Liver (tissue), 9 donors: ENCODE results near the gene TMEM139. TPM values are rescaled to one million over a fixed set of nuclear protein-coding genes. Genes with fewer than 3 reads are reported as not detected.

Source experiments
- DNase-seq: peaks from one replicate; pipeline ENCODE4 v3.0.0-alpha.2; 2017; ENCODE audit warnings: low spot score
- H3K27ac ChIP-seq, 2 donors: one replicate each; pipeline ENCODE4 v1.7.0; 2013; ENCODE audit warnings: inconsistent platforms in 2 of 2, low read length in 2 of 2, control low read depth in 1 of 2, low read depth in 1 of 2, mild to moderate bottlenecking in 1 of 2
- H3K27me3 ChIP-seq, 4 donors: one replicate each; pipeline versions ENCODE4 v1.6.1 to v1.7.0; 2013; ENCODE audit warnings: low read length in 3 of 4, inconsistent platforms in 1 of 4, mild to moderate bottlenecking in 1 of 4, moderate library complexity in 1 of 4; ENCODE audit not compliant: control insufficient read depth in 4 of 4, insufficient read depth in 4 of 4
- H3K36me3 ChIP-seq, 4 donors: one replicate each; pipeline versions ENCODE4 v1.6.1 to v1.7.0; 2013; ENCODE audit warnings: low read length in 3 of 4, mild to moderate bottlenecking in 3 of 4, low read depth in 1 of 4, moderate library complexity in 1 of 4; ENCODE audit not compliant: control insufficient read depth in 4 of 4, insufficient read depth in 3 of 4
- H3K4me1 ChIP-seq, 4 donors: one replicate each; pipeline versions ENCODE4 v1.6.1 to v1.7.0; 2013; ENCODE audit warnings: low read length in 3 of 4, mild to moderate bottlenecking in 3 of 4, moderate library complexity in 1 of 4; ENCODE audit not compliant: control insufficient read depth in 4 of 4, insufficient read depth in 4 of 4
- H3K4me3 ChIP-seq, 3 donors: one replicate each; pipeline versions ENCODE4 v1.6.1 to v1.7.0; 2013; ENCODE audit warnings: low read length in 3 of 3, control low read depth in 1 of 3, low read depth in 1 of 3, mild to moderate bottlenecking in 1 of 3
- H3K9ac ChIP-seq, 2 donors: one replicate each; pipeline ENCODE4 v1.7.0; 2013; ENCODE audit warnings: low read length in 2 of 2, mild to moderate bottlenecking in 2 of 2, moderate library complexity in 2 of 2, control low read depth in 1 of 2, low read depth in 1 of 2
- H3K9me3 ChIP-seq, 4 donors: one replicate each; pipeline versions ENCODE4 v1.6.1 to v1.7.0; 2013; ENCODE audit warnings: low read length in 3 of 4; ENCODE audit not compliant: control insufficient read depth in 4 of 4
- FOXA1 ChIP-seq: IDR thresholded peaks from 2 replicates; pipeline ENCODE4 v1.6.1; 2016; ENCODE audit warnings: antibody characterized with exemption
- FOXA2 ChIP-seq: IDR thresholded peaks from 2 replicates; pipeline ENCODE4 v1.6.1; 2016; ENCODE audit warnings: antibody characterized with exemption
- GABPA ChIP-seq, 2 donors: IDR thresholded peaks in 1 of 2; conservative IDR thresholded peaks in 1 of 2; 2 replicates each; pipeline ENCODE4 v1.6.1; 2016; ENCODE audit warnings: antibody characterized with exemption in 2 of 2, mild to moderate bottlenecking in 1 of 2, moderate library complexity in 1 of 2
- HNF4A ChIP-seq, 2 donors: conservative IDR thresholded peaks; 2 replicates each; pipeline ENCODE4 v1.6.1; 2016; ENCODE audit warnings: antibody characterized with exemption in 2 of 2, mild to moderate bottlenecking in 2 of 2
- JUND ChIP-seq, 2 donors: IDR thresholded peaks; 2 replicates each; pipeline ENCODE4 v1.6.1; 2016; ENCODE audit warnings: antibody characterized with exemption in 2 of 2
- NR2F2 ChIP-seq: IDR thresholded peaks from 2 replicates; pipeline ENCODE4 v1.6.1; 2016; ENCODE audit warnings: antibody characterized with exemption
- RAD21 ChIP-seq, 2 donors: IDR thresholded peaks; 2 replicates each; pipeline ENCODE4 v1.6.1; 2016; ENCODE audit warnings: antibody characterized with exemption in 2 of 2, mild to moderate bottlenecking in 2 of 2
- RXRA ChIP-seq, 2 donors: IDR thresholded peaks; 2 replicates each; pipeline ENCODE4 v1.6.1; 2017 to 2018; ENCODE audit warnings: antibody characterized with exemption in 2 of 2, mild to moderate bottlenecking in 1 of 2
- TAF1 ChIP-seq: conservative IDR thresholded peaks from 2 replicates; pipeline ENCODE4 v1.6.1; 2016; ENCODE audit warnings: antibody characterized with exemption, mild to moderate bottlenecking
- YY1 ChIP-seq: IDR thresholded peaks from 2 replicates; pipeline ENCODE4 v1.6.1; 2016; ENCODE audit warnings: antibody characterized with exemption, mild to moderate bottlenecking
- WGBS: extraction: QIAGEN DNeasy Blood & Tissue Kit; methylation state at CpG from one replicate; pipeline ENCODE4 v1.1.7; 2013; 5-methylcytosine and 5-hydroxymethylcytosine counted together
- polyA plus RNA-seq, 2 donors: library from polyadenylated mRNA; stranded (reverse) in 1 of 2; unstranded in 1 of 2; fragments of 200-250 nt in 1 of 2; fragments of >200 nt in 1 of 2; fragmentation: Nextera tagmentation in 1 of 2; extraction: Ambion mirVana in 1 of 2; gene quantifications; one replicate each; pipeline versions ENCODE4 v1.2.1 to v1.2.3, GENCODE V29; 2013 to 2015
- total RNA-seq, 2 donors: library from RNA; depleted of rRNA; stranded (reverse); fragments of >200 nt; gene quantifications; one replicate each; pipeline ENCODE4 v1.2.3, GENCODE V29; 2014
- TF ChIP-seq, protein P1 (sequence below): IDR thresholded peaks from 2 replicates; pipeline ENCODE4 v1.6.1; 2016; ENCODE audit warnings: antibody characterized with exemption
- TF ChIP-seq, protein P2 (sequence below): fragments of 150-350 bp; IDR thresholded peaks from 2 replicates; pipeline ENCODE4 v1.5.1; 2017; ENCODE audit warnings: improper control_type of control experiment, low read depth, low read length; ENCODE audit not compliant: missing input control
- TF ChIP-seq, protein P3 (sequence below): IDR thresholded peaks from 2 replicates; pipeline ENCODE4 v1.6.1; 2016; ENCODE audit warnings: antibody characterized with exemption
- TF ChIP-seq, protein P4 (sequence below): IDR thresholded peaks from 2 replicates; pipeline ENCODE4 v1.6.1; 2016; ENCODE audit warnings: antibody characterized with exemption, mild to moderate bottlenecking
- TF ChIP-seq, protein P5 (sequence below): IDR thresholded peaks from 2 replicates; pipeline ENCODE4 v1.6.1; 2016; ENCODE audit warnings: antibody characterized with exemption
- donor health status: healthy.
- donor health status: healthy.
- donor health status: healthy.
- donor health status: healthy.
- donor health status: healthy.

Gene TMEM139
- total and polyA plus RNA-seq, 4 donors, result 3.0 to 8.6 (median 5.5) TPM

DNA sequence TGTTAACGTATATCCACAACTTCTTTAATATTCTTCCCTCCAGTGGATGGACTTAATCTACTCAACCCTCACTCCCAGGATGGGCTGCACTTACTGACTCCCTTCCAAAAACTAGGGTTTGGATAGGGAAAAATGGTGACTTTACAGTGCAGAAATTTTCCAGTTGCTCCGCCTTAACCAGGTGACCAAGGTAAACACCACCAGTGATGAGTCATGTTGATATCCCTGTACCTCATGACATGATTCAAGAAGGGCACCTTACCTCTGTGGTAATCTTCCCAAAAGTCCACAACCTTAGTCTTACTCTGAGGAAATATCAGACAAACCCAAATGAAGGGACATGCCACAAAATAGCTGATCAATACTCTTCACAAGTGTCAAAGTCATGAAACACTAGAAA lies 25.0 kb upstream of the TMEM139 start:
- Histone ChIP-seq H3K27me3 (no peaks in the 10 kb centered on the region), H3K27ac (peak overlapping the region in 1 of 2 donors; percentile 39), H3K9ac (no peak overlapping the region), H3K4me3 (no peak overlapping the region), H3K36me3 (no peaks in the 10 kb centered on the region), H3K4me1 (peaks cover 5 to 13% (median 10%) of the 10 kb centered on the region in 4 donors), H3K9me3 (no peaks in the 10 kb centered on the region)
- WGBS, result 85% methylated on average over 2 of the region's 2 CpGs
- TF ChIP-seq NR2F2 (no peak), RXRA (IDR thresholded peaks at IDR 0.05) (peak in 1 of 2 donors; percentile 54), FOXA2 (peak; percentile 89), FOXA1 (peak; percentile 88), RAD21 (IDR thresholded peaks at IDR 0.05) (no peak), YY1 (peak; percentile 55), HNF4A (conservative IDR thresholded peaks at IDR 0.05) (peak; percentile 29 to 74), GABPA (IDR thresholded peaks at IDR 0.05 in 1 of 2, conservative IDR thresholded peaks at IDR 0.05 in 1 of 2) (no peak), JUND (IDR thresholded peaks at IDR 0.05) (peak; percentile 74 to 90)
- TF ChIP-seq, protein P1, sequence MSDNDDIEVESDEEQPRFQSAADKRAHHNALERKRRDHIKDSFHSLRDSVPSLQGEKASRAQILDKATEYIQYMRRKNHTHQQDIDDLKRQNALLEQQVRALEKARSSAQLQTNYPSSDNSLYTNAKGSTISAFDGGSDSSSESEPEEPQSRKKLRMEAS, result peak; percentile 32
- TF ChIP-seq, protein P2, sequence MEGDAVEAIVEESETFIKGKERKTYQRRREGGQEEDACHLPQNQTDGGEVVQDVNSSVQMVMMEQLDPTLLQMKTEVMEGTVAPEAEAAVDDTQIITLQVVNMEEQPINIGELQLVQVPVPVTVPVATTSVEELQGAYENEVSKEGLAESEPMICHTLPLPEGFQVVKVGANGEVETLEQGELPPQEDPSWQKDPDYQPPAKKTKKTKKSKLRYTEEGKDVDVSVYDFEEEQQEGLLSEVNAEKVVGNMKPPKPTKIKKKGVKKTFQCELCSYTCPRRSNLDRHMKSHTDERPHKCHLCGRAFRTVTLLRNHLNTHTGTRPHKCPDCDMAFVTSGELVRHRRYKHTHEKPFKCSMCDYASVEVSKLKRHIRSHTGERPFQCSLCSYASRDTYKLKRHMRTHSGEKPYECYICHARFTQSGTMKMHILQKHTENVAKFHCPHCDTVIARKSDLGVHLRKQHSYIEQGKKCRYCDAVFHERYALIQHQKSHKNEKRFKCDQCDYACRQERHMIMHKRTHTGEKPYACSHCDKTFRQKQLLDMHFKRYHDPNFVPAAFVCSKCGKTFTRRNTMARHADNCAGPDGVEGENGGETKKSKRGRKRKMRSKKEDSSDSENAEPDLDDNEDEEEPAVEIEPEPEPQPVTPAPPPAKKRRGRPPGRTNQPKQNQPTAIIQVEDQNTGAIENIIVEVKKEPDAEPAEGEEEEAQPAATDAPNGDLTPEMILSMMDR, result no peak
- TF ChIP-seq, protein P3, sequence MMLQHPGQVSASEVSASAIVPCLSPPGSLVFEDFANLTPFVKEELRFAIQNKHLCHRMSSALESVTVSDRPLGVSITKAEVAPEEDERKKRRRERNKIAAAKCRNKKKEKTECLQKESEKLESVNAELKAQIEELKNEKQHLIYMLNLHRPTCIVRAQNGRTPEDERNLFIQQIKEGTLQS, result peak; percentile 52
- TF ChIP-seq, protein P4, sequence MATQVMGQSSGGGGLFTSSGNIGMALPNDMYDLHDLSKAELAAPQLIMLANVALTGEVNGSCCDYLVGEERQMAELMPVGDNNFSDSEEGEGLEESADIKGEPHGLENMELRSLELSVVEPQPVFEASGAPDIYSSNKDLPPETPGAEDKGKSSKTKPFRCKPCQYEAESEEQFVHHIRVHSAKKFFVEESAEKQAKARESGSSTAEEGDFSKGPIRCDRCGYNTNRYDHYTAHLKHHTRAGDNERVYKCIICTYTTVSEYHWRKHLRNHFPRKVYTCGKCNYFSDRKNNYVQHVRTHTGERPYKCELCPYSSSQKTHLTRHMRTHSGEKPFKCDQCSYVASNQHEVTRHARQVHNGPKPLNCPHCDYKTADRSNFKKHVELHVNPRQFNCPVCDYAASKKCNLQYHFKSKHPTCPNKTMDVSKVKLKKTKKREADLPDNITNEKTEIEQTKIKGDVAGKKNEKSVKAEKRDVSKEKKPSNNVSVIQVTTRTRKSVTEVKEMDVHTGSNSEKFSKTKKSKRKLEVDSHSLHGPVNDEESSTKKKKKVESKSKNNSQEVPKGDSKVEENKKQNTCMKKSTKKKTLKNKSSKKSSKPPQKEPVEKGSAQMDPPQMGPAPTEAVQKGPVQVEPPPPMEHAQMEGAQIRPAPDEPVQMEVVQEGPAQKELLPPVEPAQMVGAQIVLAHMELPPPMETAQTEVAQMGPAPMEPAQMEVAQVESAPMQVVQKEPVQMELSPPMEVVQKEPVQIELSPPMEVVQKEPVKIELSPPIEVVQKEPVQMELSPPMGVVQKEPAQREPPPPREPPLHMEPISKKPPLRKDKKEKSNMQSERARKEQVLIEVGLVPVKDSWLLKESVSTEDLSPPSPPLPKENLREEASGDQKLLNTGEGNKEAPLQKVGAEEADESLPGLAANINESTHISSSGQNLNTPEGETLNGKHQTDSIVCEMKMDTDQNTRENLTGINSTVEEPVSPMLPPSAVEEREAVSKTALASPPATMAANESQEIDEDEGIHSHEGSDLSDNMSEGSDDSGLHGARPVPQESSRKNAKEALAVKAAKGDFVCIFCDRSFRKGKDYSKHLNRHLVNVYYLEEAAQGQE, result no peak
- TF ChIP-seq, protein P5, sequence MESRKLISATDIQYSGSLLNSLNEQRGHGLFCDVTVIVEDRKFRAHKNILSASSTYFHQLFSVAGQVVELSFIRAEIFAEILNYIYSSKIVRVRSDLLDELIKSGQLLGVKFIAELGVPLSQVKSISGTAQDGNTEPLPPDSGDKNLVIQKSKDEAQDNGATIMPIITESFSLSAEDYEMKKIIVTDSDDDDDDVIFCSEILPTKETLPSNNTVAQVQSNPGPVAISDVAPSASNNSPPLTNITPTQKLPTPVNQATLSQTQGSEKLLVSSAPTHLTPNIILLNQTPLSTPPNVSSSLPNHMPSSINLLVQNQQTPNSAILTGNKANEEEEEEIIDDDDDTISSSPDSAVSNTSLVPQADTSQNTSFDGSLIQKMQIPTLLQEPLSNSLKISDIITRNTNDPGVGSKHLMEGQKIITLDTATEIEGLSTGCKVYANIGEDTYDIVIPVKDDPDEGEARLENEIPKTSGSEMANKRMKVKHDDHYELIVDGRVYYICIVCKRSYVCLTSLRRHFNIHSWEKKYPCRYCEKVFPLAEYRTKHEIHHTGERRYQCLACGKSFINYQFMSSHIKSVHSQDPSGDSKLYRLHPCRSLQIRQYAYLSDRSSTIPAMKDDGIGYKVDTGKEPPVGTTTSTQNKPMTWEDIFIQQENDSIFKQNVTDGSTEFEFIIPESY, result peak; percentile 15
- no peak for DNase-seq

DNA sequence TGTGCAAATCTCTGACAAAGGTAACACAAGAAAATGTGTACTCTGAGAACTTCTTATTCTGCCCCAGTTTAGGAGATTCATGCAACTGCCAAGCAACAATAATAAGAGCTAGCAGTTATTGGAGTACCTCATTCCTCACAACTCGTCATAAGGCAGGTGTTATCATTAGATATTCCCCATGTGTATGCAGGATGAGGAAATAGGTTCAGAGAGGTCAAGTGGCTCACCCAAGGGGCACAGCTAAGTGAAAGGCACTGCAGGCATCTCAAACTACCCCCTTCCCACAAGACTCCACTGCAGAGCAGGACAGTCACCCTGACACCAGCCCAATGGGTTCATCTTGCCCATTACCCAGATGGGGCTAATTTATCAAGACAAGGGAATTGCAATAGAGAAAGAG lies 22.9 kb upstream of the TMEM139 start:
- Histone ChIP-seq H3K9ac (no peak overlapping the region), H3K36me3 (peaks cover 0 to 5% (median 0%) of the 10 kb centered on the region in 4 donors), H3K27me3 (no peaks in the 10 kb centered on the region), H3K9me3 (no peaks in the 10 kb centered on the region), H3K4me3 (no peak overlapping the region), H3K27ac (no peak overlapping the region), H3K4me1 (peaks cover 8 to 22% (median 16%) of the 10 kb centered on the region in 4 donors)
- TF ChIP-seq RXRA (IDR thresholded peaks at IDR 0.05) (no peak), JUND (IDR thresholded peaks at IDR 0.05) (no peak), TAF1 (no peak)
- TF ChIP-seq, protein P5, result no peak
- no peak for DNase-seq
- WGBS, result 94% methylated on average over 1 of the region's 1 CpG
